OCI-LY7 (cell line): ENCODE measurements around the gene POLR2E. TPM values are rescaled to one million over a fixed set of nuclear protein-coding genes. Genes with fewer than 3 reads are reported as not detected.

Experiments used
- BruUV-seq: library from RNA; stranded (reverse); fragments of 400-500 nt; replicated peaks from 2 replicates; lab custom pipeline; 2021; lab: Mats Ljungman, UMichigan
- CTCF ChIA-PET: fragments of 300-600 bp; sonication (Branson Sonifier 250); formaldehyde crosslinking; loops from one replicate; lab custom pipeline; 2022; ENCODE audit warnings: antibody characterized with exemption; ENCODE audit not compliant: unreplicated experiment; lab: Charles Lee
- POLR2A ChIA-PET: fragments of 300-600 bp; sonication (Branson Sonifier 250); formaldehyde crosslinking; loops from one replicate; lab custom pipeline; 2022; ENCODE audit warnings: antibody characterized with exemption; lab: Charles Lee
- DNase-seq: peaks from one replicate; pipeline ENCODE4 v3.0.0-alpha.2; 2015; ENCODE audit warnings: low spot score
- H2AFZ ChIP-seq: fragments of 200-600 bp; sonication (generic), shearing (Covaris generic); 2 replicates; pipeline ENCODE4 v1.6.1; 2014; ENCODE audit warnings: mild to moderate bottlenecking, antibody characterized with exemption, low read length, moderate library complexity
- H3K27ac ChIP-seq: fragments of 200-600 bp; sonication (generic); 2 replicates; pipeline ENCODE4 v1.5.1; 2014; ENCODE audit warnings: mixed run types, low read depth, mild to moderate bottlenecking, moderate library complexity, low read length, inconsistent platforms; ENCODE audit not compliant: poor library complexity, severe bottlenecking
- H3K36me3 ChIP-seq: fragments of 200-600 bp; sonication (generic); 2 replicates; pipeline ENCODE4 v1.6.1; 2014; ENCODE audit warnings: mild to moderate bottlenecking, antibody characterized with exemption, low read length, moderate library complexity, mixed read lengths; ENCODE audit not compliant: insufficient read depth
- H3K4me1 ChIP-seq: fragments of 200-600 bp; sonication (generic); 2 replicates; pipeline ENCODE4 v1.5.1; 2014; ENCODE audit warnings: mild to moderate bottlenecking, low read length; ENCODE audit not compliant: insufficient read depth, poor library complexity, severe bottlenecking
- H3K4me2 ChIP-seq: fragments of 200-600 bp; sonication (generic); 2 replicates; pipeline ENCODE4 v1.6.1; 2014; ENCODE audit warnings: mild to moderate bottlenecking, low read length
- H3K4me3 ChIP-seq: fragments of 200-600 bp; sonication (generic); 2 replicates; pipeline ENCODE4 v1.5.1; 2014; ENCODE audit warnings: mild to moderate bottlenecking, low read depth, low read length; ENCODE audit not compliant: poor library complexity, severe bottlenecking
- H3K79me2 ChIP-seq: fragments of 200-600 bp; sonication (generic); 2 replicates; pipeline ENCODE4 v1.6.1; 2016; ENCODE audit warnings: low read depth, mild to moderate bottlenecking, low read length, moderate library complexity, mixed read lengths; ENCODE audit not compliant: insufficient read depth
- H3K9me2 ChIP-seq: fragments of 200-600 bp; sonication (generic); 2 replicates; pipeline ENCODE4 v1.6.1; 2016; ENCODE audit warnings: mild to moderate bottlenecking, low read length, mixed read lengths; ENCODE audit not compliant: insufficient read depth
- H3K9me3 ChIP-seq: fragments of 200-600 bp; sonication (generic); 2 replicates; pipeline ENCODE4 v1.6.1; 2014; ENCODE audit warnings: mild to moderate bottlenecking, mixed run types, low read length, mixed read lengths
- H4K20me1 ChIP-seq: fragments of 200-600 bp; sonication (generic); 2 replicates; pipeline ENCODE4 v1.6.1; 2014; ENCODE audit warnings: mild to moderate bottlenecking, antibody characterized with exemption, low read length, moderate library complexity, mixed read lengths; ENCODE audit not compliant: insufficient read depth
- EZH2phosphoT487 ChIP-seq: fragments of 200-600 bp; sonication (generic); IDR thresholded peaks from 2 replicates; pipeline ENCODE4 v1.6.1; 2018; ENCODE audit warnings: low read depth, borderline replicate concordance, mild to moderate bottlenecking, mixed run types, antibody characterized with exemption, low read length, moderate library complexity, mixed read lengths
- intact Hi-C: fragments of 100-400 bp; cut with micrococcal nuclease; formaldehyde crosslinking; loops from one replicate; pipeline ENCODE4 v1.10.0; 2022; ENCODE audit not compliant: unreplicated experiment
- total RNA-seq, 2 experiments: library from RNA; depleted of rRNA in 1 of 2; stranded (reverse); fragments of >200 nt in 1 of 2; shearing (Covaris generic) in 1 of 2; gene quantifications; 2 replicates each; pipeline ENCODE4 v1.2.3, GENCODE V29; 2014 to 2022
- TF ChIP-seq, protein P1 (sequence below): fragments of 200-600 bp; sonication (generic); conservative IDR thresholded peaks from 2 replicates; pipeline ENCODE4 v1.5.1; 2014; ENCODE audit warnings: mild to moderate bottlenecking, antibody characterized with exemption, low read length, moderate library complexity, mixed read lengths

POLR2E gene
- total RNA-seq, 2 experiments from 2014 or later: 153 to 193 TPM

DNA sequence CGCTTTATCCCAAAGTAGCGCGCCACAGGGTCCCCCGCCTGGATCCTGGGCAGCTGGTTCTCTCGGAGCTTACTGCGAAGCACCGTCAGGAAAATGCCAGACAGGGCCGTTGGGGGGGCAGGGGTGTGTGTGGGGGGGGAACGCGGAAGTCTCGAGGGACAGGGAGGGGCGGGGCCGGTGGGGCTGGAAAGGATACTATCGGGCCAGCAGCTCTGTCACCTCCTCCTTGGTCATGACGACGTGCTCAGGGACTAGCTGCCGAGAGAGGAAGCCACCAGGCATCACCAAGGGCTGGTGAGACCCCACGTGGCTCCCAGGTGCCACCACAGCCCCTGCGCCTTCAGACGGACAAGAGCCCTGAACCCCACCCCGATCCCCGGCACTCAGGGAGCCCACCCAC, 5.3 kb downstream of the POLR2E start:
- H3K4me3 ChIP-seq: no peak overlapping the region
- DNase-seq: peak; percentile 81
- intact Hi-C loops: no loop called here
- H3K9me3 ChIP-seq: no peaks in the 10 kb centered on the region
- peak overlapping the region; percentile 23 for H3K27ac ChIP-seq
- peaks cover 82% of the 10 kb centered on the region for H3K36me3 ChIP-seq
- peaks cover 37% of the 10 kb centered on the region for H3K4me1 ChIP-seq
- no peak overlapping the region for H2AFZ ChIP-seq
- H3K4me2 ChIP-seq: 0 out of 2 replicates have a peak overlapping the region, but pooled peaks have one; percentile 5
- ChIA-PET CTCF (no interaction called here), POLR2A (interaction anchor here (1.2 kb wide), 1 partner anchor 32 kb away, joined by 3 read pairs; no protein-coding TSS in a partner anchor)
- BruUV-seq: no TSS peak
- TF ChIP-seq, protein P1, sequence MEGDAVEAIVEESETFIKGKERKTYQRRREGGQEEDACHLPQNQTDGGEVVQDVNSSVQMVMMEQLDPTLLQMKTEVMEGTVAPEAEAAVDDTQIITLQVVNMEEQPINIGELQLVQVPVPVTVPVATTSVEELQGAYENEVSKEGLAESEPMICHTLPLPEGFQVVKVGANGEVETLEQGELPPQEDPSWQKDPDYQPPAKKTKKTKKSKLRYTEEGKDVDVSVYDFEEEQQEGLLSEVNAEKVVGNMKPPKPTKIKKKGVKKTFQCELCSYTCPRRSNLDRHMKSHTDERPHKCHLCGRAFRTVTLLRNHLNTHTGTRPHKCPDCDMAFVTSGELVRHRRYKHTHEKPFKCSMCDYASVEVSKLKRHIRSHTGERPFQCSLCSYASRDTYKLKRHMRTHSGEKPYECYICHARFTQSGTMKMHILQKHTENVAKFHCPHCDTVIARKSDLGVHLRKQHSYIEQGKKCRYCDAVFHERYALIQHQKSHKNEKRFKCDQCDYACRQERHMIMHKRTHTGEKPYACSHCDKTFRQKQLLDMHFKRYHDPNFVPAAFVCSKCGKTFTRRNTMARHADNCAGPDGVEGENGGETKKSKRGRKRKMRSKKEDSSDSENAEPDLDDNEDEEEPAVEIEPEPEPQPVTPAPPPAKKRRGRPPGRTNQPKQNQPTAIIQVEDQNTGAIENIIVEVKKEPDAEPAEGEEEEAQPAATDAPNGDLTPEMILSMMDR: no peak
- no peak for TF ChIP-seq EZH2phosphoT487
- peaks cover 21% of the 10 kb centered on the region for H3K79me2 ChIP-seq
- H3K9me2 ChIP-seq: no peaks in the 10 kb centered on the region
- H4K20me1 ChIP-seq: 0 out of 2 replicates have a peak, but pooled peaks cover 4% of the 10 kb centered on the region

DNA sequence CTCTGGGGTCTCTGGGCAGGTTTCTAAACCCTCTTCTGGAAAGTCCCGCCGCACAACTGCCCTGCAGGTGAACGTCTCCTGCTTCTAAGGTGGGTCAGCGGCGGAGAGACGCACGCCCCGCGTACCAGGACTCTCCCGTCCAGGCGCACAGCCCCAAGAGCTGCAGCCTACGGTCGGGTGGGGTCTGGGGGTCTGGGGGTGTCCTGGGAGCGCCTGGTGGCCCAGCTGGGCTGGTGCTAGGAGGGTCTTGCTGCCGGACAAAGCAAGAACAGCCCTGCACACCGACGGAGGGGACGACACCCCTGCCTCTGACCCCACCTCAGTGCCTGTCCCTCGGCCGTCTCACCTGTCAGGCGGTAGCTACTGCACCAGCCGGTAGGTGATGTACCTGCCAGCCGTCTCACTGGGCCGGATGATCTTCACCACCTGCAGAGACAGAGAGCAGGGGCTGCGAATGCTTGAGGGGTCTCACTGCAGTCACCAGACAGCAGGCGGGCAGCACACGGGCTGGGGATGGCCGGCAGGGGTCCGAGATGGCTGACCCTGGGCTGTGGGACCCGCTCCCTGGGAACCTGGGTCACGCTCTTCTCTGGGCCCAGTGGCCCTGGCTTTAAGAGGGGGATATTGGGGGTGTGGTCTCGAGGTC, 5.9 kb downstream of the POLR2E start:
- Histone ChIP-seq H3K36me3 (peaks cover 87% of the 10 kb centered on the region), H3K27ac (peak overlapping the region; percentile 83), H3K9me3 (no peaks in the 10 kb centered on the region), H3K4me3 (no peak overlapping the region), H3K9me2 (no peaks in the 10 kb centered on the region), H3K4me1 (peaks cover 37% of the 10 kb centered on the region), H2AFZ (no peak overlapping the region), H3K4me2 (0 out of 2 replicates have a peak overlapping the region, but pooled peaks have one; percentile 51), H4K20me1 (no peaks in the 10 kb centered on the region), H3K79me2 (peaks cover 15% of the 10 kb centered on the region)
- POLR2A ChIA-PET: no interaction called here
- no peak for DNase-seq
- intact Hi-C loops: no loop called here
- CTCF ChIA-PET: no interaction called here
- BruUV-seq: no TSS peak
- no peak for TF ChIP-seq EZH2phosphoT487
- TF ChIP-seq, protein P1: no peak

DNA sequence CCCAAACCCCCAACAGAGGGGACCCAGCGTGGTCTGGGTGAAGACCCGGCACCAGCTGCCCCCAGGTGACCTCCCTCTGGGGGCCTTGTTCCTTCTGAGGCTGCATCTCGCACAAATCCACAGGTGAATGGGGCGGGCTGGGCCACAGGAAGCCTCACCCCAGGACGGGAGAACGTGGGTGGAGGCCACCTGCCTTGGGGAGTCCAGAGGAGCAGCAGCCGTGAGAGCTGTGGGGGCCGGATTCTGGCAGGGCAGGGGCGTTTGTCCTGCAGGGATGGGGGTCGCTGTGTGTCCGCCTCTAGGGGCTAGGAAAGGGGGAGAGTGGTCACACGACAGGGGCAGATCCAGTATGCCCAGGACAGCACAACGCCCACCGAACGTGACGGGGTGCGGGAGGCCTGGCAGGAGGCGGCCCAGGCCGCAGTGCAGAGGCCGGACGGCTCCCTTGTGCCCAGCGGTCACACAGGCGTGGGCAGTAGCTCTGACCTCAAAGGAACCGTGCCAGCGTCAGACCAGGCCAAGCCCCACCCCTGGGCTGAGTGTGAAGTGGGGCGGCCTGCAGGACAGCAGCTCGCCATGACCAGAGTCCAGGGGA, 6.7 kb downstream of the POLR2E start:
- BruUV-seq: no TSS peak
- Histone ChIP-seq H3K9me2 (no peaks in the 10 kb centered on the region), H3K4me1 (peaks cover 30% of the 10 kb centered on the region), H4K20me1 (no peaks in the 10 kb centered on the region), H2AFZ (no peak overlapping the region), H3K79me2 (peaks cover 8% of the 10 kb centered on the region; the same call in 1 of the 2 replicates), H3K27ac (peak overlapping the region; percentile 83), H3K36me3 (peaks cover 90% of the 10 kb centered on the region), H3K4me2 (peak overlapping the region; percentile 51), H3K4me3 (no peak overlapping the region), H3K9me3 (no peaks in the 10 kb centered on the region)
- ChIA-PET POLR2A (no interaction called here), CTCF (no interaction called here)
- intact Hi-C loops: no loop called here
- no peak for DNase-seq
- TF ChIP-seq, protein P1: no peak
- no peak for TF ChIP-seq EZH2phosphoT487
